HepG2 (cell line): Measurements from ENCODE around the gene ATF1. TPM values are rescaled to one million over a fixed set of nuclear protein-coding genes. Genes with fewer than 3 reads are reported as not detected.

Experiments
- ATAC-seq: fragments of 200-7000 bp; cut with Tn5 transposase; 3 replicates; pipeline ENCODE4 v1.9.1; 2020; ENCODE audit warnings: mild to moderate bottlenecking, moderate library complexity
- BruUV-seq: library from RNA; stranded (reverse); fragments of 400-500 nt; replicated peaks from 2 replicates; lab custom pipeline; 2021; lab: Mats Ljungman, UMichigan
- CTCF ChIA-PET: fragments of 300-600 bp; formaldehyde crosslinking; extraction: SDS; loops from one replicate; lab custom pipeline; 2021; ENCODE audit warnings: low total read pairs, inconsistent platforms, low intra/inter-chr PET ratio; lab: Yijun Ruan, JAX
- POLR2A ChIA-PET: fragments of 350-600 bp; sonication (Branson Sonifier 250); formaldehyde crosslinking; loops from one replicate; lab custom pipeline; 2020; ENCODE audit warnings: antibody characterized with exemption, inconsistent platforms; lab: Yijun Ruan, JAX
- DNase-seq: peaks from one replicate; pipeline ENCODE4 v3.0.0-alpha.2; 2015; ENCODE audit warnings: low spot score
- FAIRE-seq: peaks from 3 replicates; lab custom pipeline; 2011; peaks lifted over from hg19 to GRCh38; lab: Jason Lieb, UNC
- H2AFZ ChIP-seq: one replicate; pipeline ENCODE4 v1.6.1; 2011; ENCODE audit warnings: low read length, inconsistent platforms
- H3K27ac ChIP-seq: fragments of 300-600 bp; 3 replicates; pipeline ENCODE4 v1.8.0; 2011; ENCODE audit warnings: mixed run types, mild to moderate bottlenecking, mixed read lengths, low read length, inconsistent platforms; ENCODE audit not compliant: insufficient read depth; ENCODE audit errors: extremely low read length
- H3K27me3 ChIP-seq, 2 experiments: fragments of 200-600 bp in 1 of 2; 2 replicates in 1 of 2; 3 replicates in 1 of 2; pipeline versions ENCODE4 v1.6.0 to v1.8.0; 2011; ENCODE audit warnings: low read length in 2 of 2, mild to moderate bottlenecking in 2 of 2, moderate library complexity in 2 of 2, inconsistent platforms in 1 of 2; ENCODE audit not compliant: insufficient read depth in 2 of 2, control insufficient read depth in 1 of 2
- H3K36me3 ChIP-seq, 2 experiments: fragments of 200-600 bp in 1 of 2; replicated peaks in 1 of 2; 2 replicates in 1 of 2; 3 replicates in 1 of 2; pipeline versions ENCODE4 v1.5.1 to v1.8.0; 2011; ENCODE audit warnings: low read length in 2 of 2, inconsistent platforms in 1 of 2; ENCODE audit not compliant: insufficient read depth in 2 of 2, control insufficient read depth in 1 of 2
- H3K4me1 ChIP-seq: 2 replicates; pipeline ENCODE4 v1.5.1; 2012; ENCODE audit warnings: low read length, inconsistent platforms; ENCODE audit not compliant: insufficient read depth
- H3K4me2 ChIP-seq: 2 replicates; pipeline ENCODE4 v1.6.0; 2011; ENCODE audit warnings: low read depth, low read length, inconsistent platforms
- H3K4me3 ChIP-seq, 3 experiments: fragments of 200-600 bp in 1 of 3; sonication (generic), shearing (Covaris generic) in 1 of 3; replicated peaks in 1 of 3; 2 replicates each; pipeline ENCODE4 v1.5.1; 2011 to 2016; ENCODE audit warnings: low read length in 3 of 3, inconsistent platforms in 2 of 3, low read depth in 2 of 3, mild to moderate bottlenecking in 2 of 3, control low read depth in 1 of 3, mixed read lengths in 1 of 3; ENCODE audit not compliant: insufficient read depth in 1 of 3
- H3K79me2 ChIP-seq: one replicate; pipeline ENCODE4 v1.6.1; 2011; ENCODE audit warnings: low read length, inconsistent platforms; ENCODE audit not compliant: insufficient read depth
- H3K9ac ChIP-seq: 2 replicates; pipeline ENCODE4 v1.6.0; 2011; ENCODE audit warnings: mild to moderate bottlenecking, low read depth, low read length, inconsistent platforms; ENCODE audit not compliant: insufficient read depth
- H3K9me3 ChIP-seq: 2 replicates; pipeline ENCODE4 v1.5.1; 2012; ENCODE audit warnings: mild to moderate bottlenecking, low read length
- H4K20me1 ChIP-seq: 2 replicates; pipeline ENCODE4 v1.6.0; 2011; ENCODE audit warnings: inconsistent platforms, mild to moderate bottlenecking, low read length, moderate library complexity; ENCODE audit not compliant: insufficient read depth
- KAT7 ChIP-seq: IDR thresholded peaks from 2 replicates; pipeline ENCODE4 v1.6.1; 2018; ENCODE audit warnings: borderline replicate concordance, missing compliant biosample characterization
- NFE2L1 ChIP-seq: sonication (generic); formaldehyde crosslinking; IDR thresholded peaks from 2 replicates; pipeline ENCODE4 v1.4.0; 2020; ENCODE audit warnings: missing genetic modification reagents, mild to moderate bottlenecking, borderline replicate concordance
- POLR2AphosphoS5 ChIP-seq: IDR thresholded peaks from 2 replicates; pipeline ENCODE4 v1.6.1; 2012; ENCODE audit warnings: low read depth, low read length
- RARA ChIP-seq: IDR thresholded peaks from 2 replicates; pipeline ENCODE4 v1.6.1; 2016; ENCODE audit warnings: missing genetic modification reagents, missing compliant biosample characterization
- REL ChIP-seq: sonication (generic); formaldehyde crosslinking; conservative IDR thresholded peaks from 2 replicates; pipeline ENCODE4 v1.8.0; 2022; ENCODE audit warnings: mild to moderate bottlenecking, missing genetic modification reagents, moderate library complexity
- RXRA ChIP-seq: sonication (generic); formaldehyde crosslinking; IDR thresholded peaks from 2 replicates; pipeline ENCODE4 v1.5.1; 2020; ENCODE audit warnings: missing genetic modification reagents
- ZBTB20 ChIP-seq: sonication (generic); formaldehyde crosslinking; IDR thresholded peaks from 2 replicates; pipeline ENCODE4 v1.8.1; 2023; ENCODE audit warnings: missing genetic modification reagents, low read depth, mild to moderate bottlenecking, borderline replicate concordance
- ZKSCAN1 ChIP-seq: fragments of 150-350 bp; IDR thresholded peaks from 2 replicates; pipeline ENCODE4 v1.6.1; 2014; ENCODE audit warnings: low read length
- ZNF362 ChIP-seq: sonication (generic); formaldehyde crosslinking; IDR thresholded peaks from 2 replicates; pipeline ENCODE4 v1.4.0; 2020; ENCODE audit warnings: missing genetic modification reagents, mild to moderate bottlenecking, borderline replicate concordance
- ZNF44 ChIP-seq: sonication (generic); formaldehyde crosslinking; IDR thresholded peaks from 2 replicates; pipeline ENCODE4 v1.5.1; 2020; ENCODE audit warnings: mild to moderate bottlenecking, missing genetic modification reagents
- ZNF674 ChIP-seq: sonication (generic); formaldehyde crosslinking; IDR thresholded peaks from 2 replicates; pipeline ENCODE4 v1.5.0; 2020; ENCODE audit warnings: low read depth, mild to moderate bottlenecking, missing genetic modification reagents
- ZXDC ChIP-seq: sonication (generic); formaldehyde crosslinking; IDR thresholded peaks from 2 replicates; pipeline ENCODE4 v1.5.0; 2020; ENCODE audit warnings: mild to moderate bottlenecking, missing genetic modification reagents
- WGBS: methylation state at CpG from one replicate; pipeline ENCODE4 v1.1.6; 2017; ENCODE audit warnings: low lambda C conversion rate; 5-methylcytosine and 5-hydroxymethylcytosine counted together
- in situ Hi-C: cut with HindIII; loops from 2 replicates; pipeline ENCODE4 v1.10.0; 2017; ENCODE audit warnings: low pct_unique_long_range_greater_than_20kb; ENCODE audit not compliant: extremely low pct_ligation_motif_present
- intact Hi-C: fragments of 100-400 bp; cut with micrococcal nuclease; formaldehyde crosslinking; loops from one replicate; pipeline ENCODE4 v1.10.0; 2022; ENCODE audit not compliant: unreplicated experiment
- polyA plus RNA-seq, 8 experiments: library from polyadenylated mRNA; depleted of rRNA in 3 of 8; stranded (reverse) in 7 of 8; unstranded in 1 of 8; fragments of >200 nt; fragmentation: Illumina TruSeq in 4 of 8; extraction: Trizol in 4 of 8; gene quantifications; 2 replicates each; pipeline versions ENCODE4 v1.2.1 to v1.2.3, GENCODE V29; 2011 to 2016; ENCODE audit warnings: low read depth in 4 of 8, missing spikeins in 1 of 8, mixed read lengths in 1 of 8; ENCODE audit not compliant: insufficient read depth in 1 of 8
- total RNA-seq, 5 experiments: library from RNA; depleted of rRNA; stranded (reverse); fragments of >200 nt; fragmentation: Illumina TruSeq; extraction: Trizol; gene quantifications; 2 replicates each; pipeline ENCODE4 v1.2.3, GENCODE V29; 2016; ENCODE audit warnings: low read depth in 1 of 5

ATF1 gene
- total and polyA plus RNA-seq, 2 of the 13 experiments (the other 11 are each of a cell fraction or from before 2014, with no cell fraction given): 29.3 to 52.0 TPM

- TF ChIP-seq ZXDC (no peak), ZNF362 (CRISPR knock-in tag) (no peak), ZKSCAN1 (no peak), ZBTB20 (CRISPR knock-in tag) (no peak), REL (CRISPR knock-in tag) (no peak), NFE2L1 (CRISPR knock-in tag) (no peak), ZNF674 (CRISPR knock-in tag) (no peak), RARA (CRISPR knock-in tag) (no peak), RXRA (no peak), POLR2AphosphoS5 (no peak)
Measured at GRCh38 chr12:50772470-50772869, 8.6 kb downstream of the ATF1 start (continued).

- intact Hi-C loops: no loop called here
- Histone ChIP-seq H3K4me1 (peaks cover 15% of the 10 kb centered on the region), H3K27me3 (no peaks in the 10 kb centered on the region), H3K36me3 (peaks cover 0 to 6% of the 10 kb centered on the region in 2 experiments; a peak in 2 of 5 replicates), H4K20me1 (no peaks in the 10 kb centered on the region; the same call in 1 of the 2 replicates), H3K79me2 (peaks cover 67% of the 10 kb centered on the region), H2AFZ (no peak overlapping the region), H3K4me2 (no peak overlapping the region), H3K4me3 (no peak overlapping the region), H3K27ac (no peak overlapping the region), H3K9ac (no peak overlapping the region), H3K9me3 (no peaks in the 10 kb centered on the region)
- TF ChIP-seq NFE2L1 (CRISPR knock-in tag): no peak
- TF ChIP-seq KAT7: no peak
- no peak for TF ChIP-seq ZNF44 (CRISPR knock-in tag)
- POLR2A ChIA-PET: no interaction called here
- DNase-seq (no peak), FAIRE-seq (no peak), ATAC-seq (no peak)
- 93% methylated on average over 2 of the region's 2 CpGs for WGBS
- CTCF ChIA-PET: no interaction called here
- in situ Hi-C loops: no loop called here
- no TSS peak for BruUV-seq
Measured at GRCh38 chr12:50772877-50773276, 9.0 kb downstream of the ATF1 start.
